ENCODE measurements around the gene GATAD1.
"Not testable (repeated sequence)": the region's sequence is repeated elsewhere in the genome, so short reads cannot be mapped to it uniquely, and the experiment has no call there.

GATAD1 gene

DNA sequence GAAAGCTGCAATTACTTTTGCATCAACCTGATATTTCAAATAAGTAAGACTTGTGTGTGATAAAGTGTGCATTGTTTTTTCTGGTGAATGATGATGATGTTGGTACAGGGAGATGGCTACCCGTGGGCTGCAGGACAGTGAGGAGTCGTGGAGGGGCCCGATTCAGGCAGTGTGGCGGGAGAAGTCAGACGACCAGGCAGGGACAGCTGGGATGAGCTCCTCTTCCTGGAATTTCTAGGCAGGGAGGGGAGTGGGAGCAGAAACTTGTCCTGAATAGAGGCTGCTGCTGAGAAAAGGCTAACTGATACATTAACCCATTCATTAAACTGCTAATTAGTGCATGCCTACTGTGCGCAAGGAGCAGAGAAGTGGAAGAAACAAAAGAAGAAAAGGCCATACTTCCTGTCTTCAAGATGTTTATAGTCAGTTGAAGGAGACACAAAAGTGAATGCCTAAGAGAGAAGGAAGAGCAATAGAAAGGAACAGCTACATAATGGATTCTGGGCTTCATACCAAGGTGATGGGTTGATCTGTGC, 9.3 kb upstream of the GATAD1 start:
- no peak for DNase-seq

GRCh38 chr7:92442720-92443119, 4.6 kb upstream of the GATAD1 start:
- not testable (repeated sequence) for DNase-seq

- peak; percentile 21 for DNase-seq
Observed at GRCh38 chr7:92446869-92447344, 375 bp upstream of the GATAD1 start.

- peak; percentile 35 for DNase-seq
Observed at GRCh38 chr7:92448205-92448747, 994 bp downstream of the GATAD1 start.

- DNase-seq = no peak
Observed at GRCh38 chr7:92451645-92452044, 4.4 kb downstream of the GATAD1 start.

GRCh38 chr7:92456236-92456635, 9.0 kb downstream of the GATAD1 start:
- no peak for DNase-seq

DNA sequence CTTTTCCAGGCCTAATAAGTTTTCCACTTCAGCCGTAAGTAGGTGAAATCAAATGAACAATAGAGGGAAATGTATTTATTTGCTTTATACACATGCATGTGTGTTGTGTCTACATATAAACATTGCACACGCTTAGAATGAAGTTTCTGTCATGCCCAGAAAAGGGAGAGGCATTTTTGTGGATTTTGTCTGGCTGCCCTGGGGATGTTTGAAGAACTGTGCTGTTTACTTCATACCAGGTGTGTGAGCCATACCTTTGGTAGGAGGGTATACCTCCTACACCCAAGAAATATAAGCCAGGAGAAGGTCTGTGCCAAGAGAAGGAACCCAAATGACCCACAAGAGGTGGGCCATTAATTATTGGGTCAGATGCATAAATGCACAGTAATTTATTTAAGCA, 12.8 kb downstream of the GATAD1 start:
- DNase-seq = no peak

DNA sequence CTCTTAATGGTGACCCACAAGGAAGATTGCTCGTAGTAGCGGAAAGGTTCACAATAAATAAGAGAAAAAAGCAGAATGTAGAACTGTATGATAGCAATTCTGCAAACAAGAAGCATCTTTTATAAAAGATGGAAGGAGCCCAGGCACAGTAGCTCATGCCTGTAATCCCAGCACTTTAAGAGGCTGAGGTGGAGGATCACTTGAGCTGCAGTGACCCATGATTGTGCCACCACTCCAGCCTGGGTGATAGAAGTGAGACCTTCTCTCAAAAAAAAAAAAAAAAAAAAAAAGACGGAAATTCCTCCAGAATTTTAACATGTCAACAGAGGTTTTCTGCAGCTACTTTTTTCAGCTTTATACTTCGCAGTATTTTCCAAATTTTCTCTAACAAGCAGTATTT, 13.2 kb downstream of the GATAD1 start:
- DNase-seq = no peak

DNA sequence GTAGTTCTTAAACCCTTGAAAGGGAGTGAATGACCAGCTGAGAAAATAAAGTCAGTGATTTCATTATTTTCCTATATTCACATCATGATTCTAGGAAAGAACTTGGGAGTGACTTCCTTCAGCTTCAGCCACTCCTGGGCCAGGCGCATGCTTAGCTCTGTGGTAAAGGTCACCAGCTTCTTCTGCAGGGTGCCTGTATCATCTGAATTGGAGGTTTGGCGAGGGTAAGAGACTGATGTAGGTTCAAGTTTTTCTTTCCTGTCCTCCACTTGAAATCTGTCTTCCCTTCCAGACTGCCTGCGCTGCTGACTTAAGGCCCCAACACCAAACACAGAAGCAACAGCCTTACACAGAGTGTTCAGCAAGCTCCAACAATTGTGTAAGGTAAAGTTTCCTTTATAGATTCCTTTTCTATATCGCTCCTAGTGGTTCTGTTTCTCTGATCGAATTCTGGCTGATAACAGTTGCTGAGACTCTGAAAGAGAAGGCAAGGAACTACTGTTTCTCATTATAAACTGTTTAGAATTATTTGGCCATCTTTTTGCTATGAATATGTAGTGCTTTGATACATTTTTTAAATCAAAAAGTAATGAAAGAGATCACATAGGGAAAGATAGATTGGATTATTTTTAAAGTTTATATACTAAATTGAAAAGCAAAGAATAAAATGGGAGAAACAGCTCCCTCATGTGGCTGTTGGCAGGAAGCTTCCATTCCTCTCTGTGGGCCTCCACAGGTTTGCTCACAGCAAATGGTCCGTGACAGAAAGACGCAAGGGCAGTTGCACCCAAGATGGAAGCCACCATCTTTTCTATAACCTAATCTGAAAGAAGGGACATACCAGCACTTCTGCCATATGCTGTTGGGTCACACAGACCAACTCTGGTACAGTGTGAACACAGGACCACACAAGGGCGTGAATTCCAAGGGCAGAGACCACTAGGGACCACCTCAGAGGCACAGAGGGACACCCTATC, 14.0 kb downstream of the GATAD1 start:
- DNase-seq = no peak

- no peak for DNase-seq
Observed at GRCh38 chr7:92462560-92462959, 15.3 kb downstream of the GATAD1 start.

DNA sequence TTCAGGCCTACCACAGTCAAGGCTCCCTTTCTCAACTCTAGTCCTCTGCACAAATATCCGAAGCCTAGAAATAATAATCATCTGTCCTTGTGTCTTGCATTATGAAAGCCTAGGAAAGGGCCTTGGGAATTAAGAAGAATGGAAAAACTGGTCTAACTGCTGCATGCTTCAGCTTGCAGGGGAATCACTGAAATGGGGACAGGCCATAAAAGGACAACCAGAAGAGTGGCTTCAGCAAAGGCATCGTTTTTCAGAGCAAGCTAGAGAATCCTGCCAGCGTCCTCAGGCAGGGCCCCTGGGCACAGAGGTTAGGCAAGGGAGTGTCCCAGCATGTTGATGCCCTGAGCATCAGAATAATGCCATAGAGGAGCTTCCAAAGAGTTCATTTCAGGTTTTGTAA, 17.2 kb downstream of the GATAD1 start:
- DNase-seq = no peak

- no peak for DNase-seq
Observed at GRCh38 chr7:92466682-92467081, 19.4 kb downstream of the GATAD1 start.

GRCh38 chr7:92468589-92468988, 21.3 kb downstream of the GATAD1 start:
- not testable (repeated sequence) for DNase-seq

DNA sequence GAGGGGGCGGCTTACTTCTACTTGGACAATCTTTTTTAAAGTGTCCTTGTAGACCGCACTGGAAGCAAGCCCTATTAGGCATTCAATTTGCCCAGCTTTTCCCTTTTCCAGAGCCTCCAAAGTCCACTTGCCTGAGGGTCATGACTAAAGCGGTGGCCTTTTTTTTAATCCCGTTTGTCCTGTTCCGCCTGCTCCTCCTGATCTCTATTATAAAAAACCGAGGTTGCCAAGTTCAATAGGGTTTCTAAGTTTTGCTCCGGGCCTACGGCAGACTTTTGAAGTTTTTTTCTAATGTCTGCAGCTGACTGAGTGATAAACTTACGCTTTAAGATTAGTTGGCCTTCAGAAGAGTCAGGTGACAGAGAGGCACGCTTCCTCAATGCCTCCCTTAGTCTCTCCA, 26.7 kb downstream of the GATAD1 start:
- not testable (repeated sequence) for DNase-seq

- DNase-seq = not testable (repeated sequence)
Observed at GRCh38 chr7:92475261-92475770, 28.0 kb downstream of the GATAD1 start.

DNA sequence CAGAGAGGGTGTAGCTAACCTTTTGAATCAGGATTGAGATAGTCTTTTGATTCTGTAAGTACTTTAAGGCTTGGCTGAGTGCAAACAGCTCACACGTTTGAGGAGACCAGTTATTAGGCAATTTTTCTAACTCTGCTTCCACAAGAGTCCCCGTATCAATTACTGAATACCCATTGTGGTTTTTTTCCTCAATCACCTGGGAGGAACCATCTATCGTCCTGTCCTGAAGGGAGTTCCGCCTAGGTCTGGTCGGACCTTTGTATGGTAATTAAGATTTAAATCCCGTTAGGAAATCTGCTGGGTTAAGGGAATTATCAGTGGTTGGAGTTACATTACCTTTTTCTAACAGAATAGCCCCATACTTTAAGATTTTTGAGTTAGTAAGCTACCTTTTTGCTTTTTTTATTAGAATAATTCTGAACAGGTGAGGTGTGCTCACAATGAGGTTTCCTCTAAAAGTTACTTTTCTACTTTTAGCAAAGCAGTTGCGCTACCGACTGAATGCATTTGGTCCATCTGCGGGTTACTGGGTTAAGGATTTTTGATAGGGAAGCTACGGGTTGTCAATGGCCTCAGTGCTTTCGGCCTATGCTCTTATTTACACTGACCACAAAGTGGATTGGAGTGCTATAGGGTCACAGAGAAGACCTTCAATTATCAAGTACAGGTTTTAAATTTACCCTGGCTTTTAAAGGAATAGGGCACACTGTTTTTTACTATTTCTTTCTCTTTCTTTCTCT, 28.7 kb downstream of the GATAD1 start:
- DNase-seq = not testable (repeated sequence)

- DNase-seq = not testable (repeated sequence)
Observed at GRCh38 chr7:92477681-92478080, 30.4 kb downstream of the GATAD1 start, which contains the start of gene ERVW-1. ERVW-1 (minus strand) TSS chr7:92477946; CDS start chr7:92470381, 7,565 bp downstream.

DNA sequence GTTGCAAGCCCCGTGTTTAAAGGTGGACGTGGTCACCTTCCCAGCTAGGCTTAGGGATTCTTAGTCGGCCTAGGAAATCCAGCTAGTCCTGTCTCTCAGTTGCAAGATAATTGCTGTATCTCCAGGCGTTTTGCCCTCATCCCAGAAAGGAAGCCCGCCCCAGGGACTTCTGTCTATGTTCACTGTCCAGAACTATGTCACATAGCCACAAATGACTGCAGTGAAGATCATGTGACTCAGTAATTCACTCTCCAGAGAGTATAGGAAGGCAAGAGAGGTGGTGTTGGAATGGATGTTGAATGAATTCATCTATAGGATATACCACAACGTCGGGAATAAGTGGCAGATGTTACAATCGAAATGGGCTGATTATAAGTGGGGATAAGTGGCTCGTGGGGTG, 30.8 kb downstream of the GATAD1 start:
- no peak for DNase-seq

DNA sequence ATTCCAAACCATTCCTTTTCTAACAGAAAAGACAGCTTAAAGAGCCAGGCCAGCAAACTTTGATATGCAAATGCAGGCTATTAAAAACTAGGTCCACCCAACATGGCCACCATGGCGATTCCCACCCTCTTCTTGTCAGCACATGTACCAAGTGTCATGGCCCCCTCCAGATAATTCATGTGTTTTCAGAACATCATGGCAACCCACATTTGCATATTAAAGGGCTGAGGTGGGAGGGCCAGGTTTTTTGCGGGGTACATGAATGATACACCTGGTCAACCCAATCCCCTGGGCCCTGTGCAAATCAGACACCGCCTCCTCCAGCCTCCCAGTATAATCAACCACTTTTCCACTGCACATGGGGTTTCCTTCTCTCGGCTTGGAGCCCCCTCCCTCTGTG, 31.4 kb downstream of the GATAD1 start:
- DNase-seq = no peak

DNA sequence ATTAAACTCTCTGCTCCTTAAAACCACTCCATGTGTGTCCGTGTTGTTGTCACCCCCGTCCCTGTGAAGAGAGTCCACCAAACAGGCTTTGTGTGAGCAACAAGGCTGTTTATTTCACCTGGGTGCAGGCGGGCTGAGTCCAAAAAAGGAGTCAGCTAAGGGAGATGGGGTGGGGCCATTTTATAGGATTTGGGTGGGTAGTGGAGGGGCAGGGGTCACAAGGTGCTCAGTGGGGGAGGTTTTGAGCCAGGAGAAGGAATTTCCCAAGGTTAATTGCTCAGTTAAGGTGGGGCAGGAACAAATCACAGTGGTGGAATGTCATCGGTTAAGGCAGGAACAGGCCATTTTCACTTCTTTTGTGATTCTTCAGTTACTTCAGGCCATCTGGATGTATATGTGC, 31.9 kb downstream of the GATAD1 start:
- DNase-seq = not testable (repeated sequence)

DNA sequence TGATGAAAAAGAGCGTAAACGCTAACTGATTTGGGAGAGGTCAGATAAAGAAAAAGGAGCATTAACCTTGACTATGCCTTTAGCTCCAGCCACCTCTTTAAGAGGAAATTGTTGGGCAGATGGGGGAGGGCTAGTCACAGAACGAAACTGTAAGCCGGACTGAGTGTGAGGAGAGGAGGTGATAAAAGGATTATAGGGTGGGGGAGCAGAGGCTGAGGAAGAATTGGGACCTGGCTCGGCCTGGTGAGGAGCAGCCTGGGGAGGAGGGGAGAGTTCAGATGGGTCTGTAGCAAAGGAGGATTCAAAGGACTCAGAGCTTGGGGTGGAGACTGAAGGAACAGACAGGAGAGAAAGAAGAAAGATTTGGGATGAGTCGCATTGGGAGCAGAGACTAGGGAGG, 36.3 kb downstream of the GATAD1 start:
- not testable (repeated sequence) for DNase-seq

DNA sequence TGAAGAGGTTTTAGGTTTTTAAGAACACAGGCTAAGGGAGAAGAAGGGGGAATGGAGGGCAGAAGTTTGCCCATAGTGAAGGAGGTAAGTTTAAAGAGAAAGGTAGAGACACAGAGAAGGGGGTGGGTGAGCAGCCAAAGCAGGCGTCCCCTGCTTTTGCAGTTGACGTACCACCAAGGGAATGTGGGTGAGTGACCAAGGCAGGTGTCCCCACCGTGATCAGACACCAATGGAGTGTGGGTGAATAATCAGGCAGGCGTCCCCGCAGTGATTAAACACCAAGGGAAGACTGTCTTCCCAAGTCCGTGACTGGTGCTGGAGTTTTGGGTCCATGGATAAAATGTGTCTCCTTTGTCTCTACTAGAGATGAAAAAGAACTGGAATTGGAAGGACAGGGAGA, 36.9 kb downstream of the GATAD1 start:
- not testable (repeated sequence) for DNase-seq
